GM12892 (cell line): ENCODE data around the gene TAB3.

Experiments used
- POLR2AphosphoS5 ChIP-seq: IDR thresholded peaks from 2 replicates; pipeline ENCODE4 v1.6.1; 2011; ENCODE audit warnings: low read depth, low read length, control low read depth
- TAF1 ChIP-seq: IDR thresholded peaks from 2 replicates; pipeline ENCODE4 v1.6.1; 2011; ENCODE audit warnings: low read depth, mild to moderate bottlenecking, control low read depth, low read length, borderline replicate concordance

GRCh38 chrX:30794497-30794896 lies 94.6 kb downstream of the TAB3 start:
- TF ChIP-seq POLR2AphosphoS5, result no peak
- TF ChIP-seq TAF1, result no peak
